DOHH2 (cell line): ENCODE measurements around the gene METAP1D.

Experiments used
- CTCF ChIP-seq: fragments of 200-600 bp; sonication (generic); IDR thresholded peaks from one replicate; pipeline ENCODE4 v1.5.1; 2014; ENCODE audit warnings: antibody characterized with exemption, mild to moderate bottlenecking, low read depth, low read length; ENCODE audit not compliant: poor library complexity, severe bottlenecking
- EZH2phosphoT487 ChIP-seq: fragments of 200-600 bp; sonication (generic); IDR thresholded peaks from 2 replicates; pipeline ENCODE4 v1.6.1; 2017; ENCODE audit warnings: borderline replicate concordance, mild to moderate bottlenecking, antibody characterized with exemption, low read length, moderate library complexity, mixed read lengths

DNA sequence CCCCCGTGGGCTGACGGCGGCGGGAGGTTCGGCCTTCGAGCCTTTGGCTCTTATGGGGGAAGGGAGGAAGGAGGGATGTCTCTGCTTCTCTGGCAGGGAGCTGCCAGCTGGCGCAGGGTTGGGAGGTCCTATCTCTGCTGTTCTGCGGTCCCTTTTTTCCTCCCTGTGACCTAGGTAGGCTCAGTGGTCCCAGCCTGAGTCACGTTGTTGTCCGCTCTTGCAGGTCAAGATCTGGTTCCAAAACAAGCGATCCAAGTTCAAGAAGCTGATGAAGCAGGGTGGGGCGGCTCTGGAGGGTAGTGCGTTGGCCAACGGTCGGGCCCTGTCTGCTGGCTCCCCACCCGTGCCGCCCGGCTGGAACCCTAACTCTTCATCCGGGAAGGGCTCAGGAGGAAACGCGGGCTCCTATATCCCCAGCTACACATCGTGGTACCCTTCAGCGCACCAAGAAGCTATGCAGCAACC lies 88.1 kb downstream of the METAP1D start:
- TF ChIP-seq CTCF (no peak), EZH2phosphoT487 (no peak)
